NCI-H748 (cell line): ENCODE measurements around the gene SAMD7.
A peak's percentile ranks its signal among the peaks of the same experiment; 100 is the strongest.

Experiments used
- DNase-seq: peaks from one replicate; lab custom pipeline; 2025; ENCODE audit not compliant: unreplicated experiment; lab: John Stamatoyannopoulos, UW

Gene SAMD7

DNA sequence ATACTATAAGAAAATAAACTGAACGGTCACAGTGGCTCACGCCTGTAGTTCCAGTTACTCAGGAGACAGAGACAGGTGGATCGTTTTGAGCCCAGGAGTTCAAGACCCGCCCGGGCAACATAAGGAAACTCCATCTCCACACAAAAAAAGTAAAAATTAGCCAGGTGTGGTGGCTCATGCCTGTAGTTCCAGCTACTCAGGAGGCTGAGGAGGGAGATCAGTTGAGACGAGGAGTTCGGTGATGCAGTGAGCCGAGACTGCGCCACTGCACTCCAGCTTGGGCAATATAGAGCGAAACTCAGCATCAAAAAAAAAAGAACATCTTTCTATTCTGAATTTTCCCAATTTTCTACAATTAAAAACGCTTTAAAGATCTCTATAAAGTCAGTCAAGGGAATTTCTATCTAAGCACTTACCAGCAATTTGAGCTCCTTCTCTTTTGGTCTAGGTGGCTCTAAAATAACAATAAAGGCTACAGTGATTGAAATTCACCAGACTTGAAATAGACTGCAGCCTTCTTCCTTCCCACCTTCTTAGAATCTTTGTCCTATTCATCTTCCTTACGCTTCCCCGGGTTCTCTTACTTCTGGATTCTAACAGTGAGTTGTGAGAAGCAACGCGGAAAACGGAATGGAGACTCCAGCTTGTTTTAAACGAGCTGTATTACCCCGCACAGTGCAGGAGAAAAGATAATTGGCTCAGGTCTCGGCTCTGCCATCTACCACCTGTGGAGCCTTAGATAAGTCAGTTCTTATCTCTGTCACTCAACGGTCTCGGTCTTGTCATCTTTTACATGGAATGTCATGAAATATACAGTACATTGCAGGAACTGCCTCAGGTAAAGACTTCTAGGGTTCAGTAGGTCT is 54.4 kb downstream of the SAMD7 start:
- peak; percentile 57 for DNase-seq

DNA sequence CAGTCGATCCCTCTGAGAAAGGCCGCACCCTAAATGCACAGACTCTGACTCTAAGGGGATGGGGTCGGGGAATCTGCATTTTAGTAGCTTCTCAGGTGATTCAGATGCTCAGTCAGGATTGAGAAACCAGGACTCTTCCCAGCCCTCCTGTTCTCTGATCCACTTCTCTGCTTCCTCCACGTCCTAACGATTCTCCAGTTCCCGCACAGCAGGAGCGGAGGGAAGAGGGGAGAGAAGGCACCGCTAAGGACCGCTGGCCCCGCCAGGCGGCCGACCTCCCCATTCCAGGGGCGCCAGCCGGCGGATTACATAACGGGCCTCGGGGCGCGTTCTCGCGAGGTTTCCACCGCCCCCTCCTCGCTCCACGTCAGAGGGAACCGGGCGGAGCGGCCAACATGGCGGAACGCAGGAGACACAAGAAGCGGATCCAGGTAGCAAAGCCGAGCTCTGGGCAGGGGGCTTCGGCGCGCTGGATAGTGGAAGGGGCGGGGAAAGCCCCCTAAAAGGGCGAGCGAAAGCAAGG is 55.1 kb downstream of the SAMD7 start, which contains the start of gene SEC62:
Gene SEC62 (plus strand): TSS at position 380 of the 523 bp plus-strand sequence. CDS start 16 bp downstream, at position 396.
- DNase-seq = peak; percentile 92

DNA sequence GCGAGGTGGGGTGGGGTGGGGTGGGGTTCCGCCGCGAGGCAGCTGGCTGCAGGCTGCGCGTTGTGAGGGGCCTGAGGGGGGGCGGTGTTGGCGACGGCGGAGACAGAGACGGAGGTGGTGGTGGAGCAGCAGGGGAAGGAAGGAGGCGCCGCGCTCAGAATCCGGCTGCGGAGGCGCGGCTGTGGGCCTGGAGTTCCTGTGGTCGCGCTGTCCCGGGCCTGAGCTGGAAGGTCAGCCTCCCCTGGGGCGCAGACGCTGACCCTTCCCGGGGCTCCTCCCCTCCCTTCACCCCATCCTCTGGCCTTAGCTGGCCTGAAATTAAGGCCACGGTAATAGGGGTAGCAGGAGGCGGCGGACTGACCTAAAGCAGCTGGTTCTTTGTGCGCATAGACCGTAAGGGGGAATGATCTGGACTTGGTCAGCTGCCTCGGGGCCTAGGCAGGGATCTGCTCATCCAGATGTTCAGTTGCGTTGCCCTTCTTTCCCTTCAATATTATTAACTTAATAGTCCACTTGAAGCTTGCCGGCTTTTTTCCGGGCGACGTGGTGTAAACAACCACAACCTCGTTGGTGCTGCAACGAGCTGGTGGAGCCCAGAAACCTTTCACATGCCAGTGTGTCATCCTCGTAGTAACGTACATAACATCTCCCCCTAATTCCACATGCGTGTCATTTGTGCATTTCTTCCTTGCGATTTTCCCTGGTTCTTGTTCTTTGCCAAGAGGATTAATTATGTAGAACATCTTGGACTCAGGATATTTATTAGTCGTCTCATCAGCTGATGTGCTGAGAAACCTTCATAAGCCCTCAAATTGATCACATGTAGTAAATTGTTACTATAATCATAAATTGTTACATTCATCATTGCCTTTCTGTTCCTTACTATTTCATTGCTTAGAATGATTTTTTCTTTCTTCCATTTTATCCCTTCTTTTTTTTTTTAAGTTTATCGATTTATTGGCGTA is 55.9 kb downstream of the SAMD7 start:
- peak; percentile 67 for DNase-seq

DNA sequence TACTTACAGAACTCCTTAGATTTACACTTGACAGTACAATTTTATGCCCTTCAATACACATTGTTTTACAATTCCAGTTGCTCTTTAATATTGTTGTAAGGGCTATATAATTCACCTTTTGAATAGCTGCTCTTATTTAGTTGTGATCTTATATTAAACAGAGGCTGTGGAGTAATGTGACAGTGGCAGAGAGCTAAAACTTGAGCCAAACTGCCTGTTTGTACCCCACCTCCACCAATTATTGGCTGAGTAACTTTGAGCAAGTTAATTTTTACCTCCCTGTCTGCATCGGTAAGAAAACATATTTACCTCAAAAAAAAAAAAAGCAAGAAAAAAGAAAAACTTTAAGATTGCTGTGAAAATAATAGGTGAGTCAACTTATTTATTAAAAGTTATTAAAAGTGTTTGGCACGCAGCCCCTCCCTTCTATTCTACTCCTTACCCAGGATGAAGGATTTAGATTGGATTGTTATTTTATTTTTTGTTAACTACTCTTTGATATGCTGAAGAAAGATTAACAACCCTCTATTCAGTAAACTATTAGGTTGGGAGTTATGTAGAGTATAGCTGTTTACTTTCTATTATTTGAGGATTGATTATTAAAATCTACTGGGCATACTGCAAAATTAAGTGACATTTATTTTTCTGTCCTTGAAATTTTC is 57.0 kb downstream of the SAMD7 start:
- DNase-seq = no peak

DNA sequence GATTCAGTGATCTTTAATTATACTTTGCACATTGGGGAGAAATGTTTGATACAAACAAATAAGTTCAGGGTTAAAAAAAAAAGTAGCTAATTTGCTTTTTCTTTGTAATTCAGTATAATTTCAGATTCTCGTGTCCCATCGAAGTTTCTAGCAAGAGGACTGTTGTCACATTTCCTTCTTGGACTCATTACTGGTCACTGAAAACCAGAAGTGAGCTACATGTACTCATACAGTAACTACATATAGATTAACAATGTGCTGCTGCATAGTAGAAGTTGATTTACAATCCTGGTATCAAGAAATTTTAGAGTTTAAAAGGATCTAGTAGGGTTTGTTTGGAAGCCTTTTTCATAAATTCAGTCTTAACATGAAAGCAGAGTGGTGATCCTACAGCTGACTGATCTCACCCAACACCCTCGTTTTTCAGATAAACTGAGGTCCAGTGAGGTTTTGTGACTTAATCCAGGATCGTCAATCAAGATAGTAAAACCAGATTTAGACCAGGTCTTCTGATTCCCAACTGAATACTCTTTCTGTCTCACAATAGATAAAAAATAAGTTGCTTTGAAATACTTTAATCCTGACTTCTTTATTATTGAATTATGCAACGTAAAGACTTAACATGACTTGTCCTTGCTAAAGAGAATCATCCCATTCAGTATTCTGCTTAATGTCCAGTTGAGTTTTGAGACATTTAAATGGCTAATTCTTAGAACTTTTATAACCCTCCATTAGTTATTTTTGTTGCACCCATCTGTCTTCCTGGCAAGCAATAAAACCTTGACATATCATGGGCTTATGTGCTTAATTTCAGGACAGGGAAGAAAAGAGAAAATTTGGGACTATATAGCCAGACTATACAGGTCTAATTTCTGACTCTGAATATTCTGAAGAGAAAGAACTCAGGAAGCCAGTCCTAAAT is 58.1 kb downstream of the SAMD7 start:
- no peak for DNase-seq

DNA sequence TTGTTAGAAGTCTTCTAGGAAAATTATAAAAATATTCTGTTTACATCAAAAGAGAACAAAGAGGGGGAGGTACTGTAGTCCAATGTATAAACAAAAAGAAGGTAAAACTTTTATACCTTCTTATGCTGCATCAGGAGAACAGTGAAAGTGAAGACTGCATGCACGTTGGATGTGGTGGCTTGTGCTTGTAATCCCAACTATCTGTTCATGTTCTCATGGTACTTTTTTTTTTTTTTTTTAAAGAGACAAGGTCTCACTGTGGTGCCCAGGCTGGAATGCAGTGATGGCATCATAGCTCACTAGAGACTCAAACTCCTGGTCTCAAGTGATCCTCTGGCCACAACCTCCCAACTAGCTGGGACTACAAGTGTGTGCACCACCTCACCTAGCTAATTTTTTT is 59.5 kb downstream of the SAMD7 start:
- no peak for DNase-seq

DNA sequence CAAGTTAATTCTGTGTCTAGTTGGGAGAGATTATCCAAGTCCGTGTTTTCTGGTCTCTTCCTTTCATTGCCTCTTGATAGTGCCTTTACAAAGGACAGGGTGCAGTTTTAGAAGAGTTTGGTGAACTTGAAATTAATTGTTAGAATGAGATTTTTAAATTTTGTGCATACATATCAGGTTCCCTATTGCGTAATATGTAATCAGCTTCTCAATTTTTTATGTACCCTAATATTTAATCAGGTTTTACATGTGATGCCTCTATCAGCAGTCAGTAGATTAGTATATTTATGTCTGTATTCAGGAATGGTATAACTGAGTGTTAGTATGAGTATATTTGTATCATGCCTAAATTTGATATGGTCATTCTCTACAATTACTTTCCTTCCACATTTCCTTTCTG is 60.1 kb downstream of the SAMD7 start:
- DNase-seq = no peak

DNA sequence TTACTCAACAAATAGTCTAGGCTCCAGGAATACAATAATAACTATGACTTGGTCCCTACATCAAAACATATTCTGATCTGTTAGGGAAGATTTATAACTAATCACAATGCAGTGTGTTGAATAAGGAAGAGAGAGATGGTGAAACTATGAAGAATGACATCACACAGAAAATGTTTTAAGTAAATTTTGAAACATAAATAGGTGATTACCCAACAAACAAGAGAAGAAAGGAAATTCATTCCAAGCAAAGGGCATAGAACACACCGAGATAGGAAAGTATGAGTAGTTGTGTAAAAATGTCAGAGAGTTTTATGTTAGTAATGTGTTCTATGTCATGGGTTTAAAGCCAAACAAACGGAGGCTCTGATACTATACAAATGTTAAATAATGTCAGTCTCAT is 68.7 kb downstream of the SAMD7 start:
- DNase-seq = no peak

DNA sequence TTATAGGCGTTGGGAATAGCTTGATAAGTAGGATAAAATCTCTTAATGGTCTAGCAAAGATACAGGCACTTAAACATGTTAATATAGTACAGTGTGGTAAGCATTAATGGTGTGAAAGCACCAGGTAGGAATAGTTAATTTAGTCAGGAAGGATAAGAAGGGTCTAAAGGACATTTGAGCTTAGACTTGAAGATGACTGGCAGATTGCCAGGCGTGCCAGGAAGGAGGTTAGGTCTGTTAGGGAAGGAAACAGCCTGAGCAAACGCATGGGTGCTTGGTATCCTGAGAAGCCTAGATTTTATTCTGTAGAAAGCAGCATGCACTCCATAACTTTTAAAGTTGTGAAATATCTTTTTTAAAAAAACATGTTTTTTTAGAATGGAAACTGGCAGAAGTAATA is 72.9 kb downstream of the SAMD7 start:
- DNase-seq = no peak
